ENCODE measurements around the gene SLC6A12.
"Not testable (repeated sequence)": the region's sequence is repeated elsewhere in the genome, so short reads cannot be mapped to it uniquely, and the experiment has no call there.

Gene SLC6A12

DNA sequence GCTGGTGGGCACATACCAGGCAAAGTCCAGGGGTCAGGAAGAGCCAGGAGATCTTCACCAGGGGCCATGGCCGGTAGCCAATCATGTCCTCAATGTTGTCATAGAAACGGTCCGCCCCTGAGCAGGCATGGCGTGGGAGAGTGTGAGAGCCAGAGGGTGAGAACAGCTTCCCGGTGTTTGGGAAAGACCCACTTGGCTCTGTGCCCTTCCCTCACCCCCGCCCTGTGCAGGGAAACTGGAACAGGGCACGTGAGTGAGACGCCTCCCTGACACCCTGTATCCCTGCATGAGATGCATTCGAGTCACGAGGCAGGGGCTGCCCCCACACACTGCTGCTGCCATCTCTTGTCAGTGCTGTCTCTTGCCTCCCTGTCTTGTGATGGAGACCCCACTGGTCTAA, 20.7 kb downstream of the SLC6A12 start:
- DNase-seq (ENCODE audit: insufficient read length) (no peak), FAIRE-seq (no peak)
- TF ChIP-seq POLR2A (IDR thresholded peaks at IDR 0.05; ENCODE audit: low read depth, low read length): no peak
- no peak for TF ChIP-seq POLR2AphosphoS5 (IDR thresholded peaks at IDR 0.05; ENCODE audit: low read depth, low read length)
- no peak for TF ChIP-seq TAF1 (IDR thresholded peaks at IDR 0.05; ENCODE audit: borderline replicate concordance, low read depth, low read length)

GRCh38 chr12:191541-191940, 22.4 kb downstream of the SLC6A12 start:
- FAIRE-seq (no peak), DNase-seq (ENCODE audit: insufficient read length) (no peak)
- no peak for TF ChIP-seq TAF1 (IDR thresholded peaks at IDR 0.05; ENCODE audit: borderline replicate concordance, low read depth, low read length)
- no peak for TF ChIP-seq POLR2AphosphoS5 (IDR thresholded peaks at IDR 0.05; ENCODE audit: low read depth, low read length)
- no peak for TF ChIP-seq POLR2A (IDR thresholded peaks at IDR 0.05; ENCODE audit: low read depth, low read length)

DNA sequence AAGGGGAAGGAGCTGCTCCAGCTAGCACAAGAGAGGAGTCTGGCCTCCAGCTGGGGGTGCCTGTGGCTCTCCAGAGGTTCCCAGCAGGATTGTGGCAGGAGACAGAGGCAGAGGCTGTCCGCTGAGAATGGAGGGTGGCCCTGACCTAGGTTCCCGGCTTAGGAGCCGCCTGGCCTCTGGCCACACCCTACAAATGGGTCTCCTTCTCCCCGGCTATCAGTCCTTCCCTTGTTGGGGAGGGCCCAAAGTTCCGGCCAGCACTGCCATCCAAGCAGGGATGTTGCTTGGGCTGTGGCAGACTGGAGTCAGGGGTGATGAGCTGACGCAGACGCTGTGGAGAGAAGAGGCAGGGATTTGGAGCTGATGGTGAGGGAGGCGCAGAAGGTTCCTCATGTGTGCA, 23.1 kb downstream of the SLC6A12 start:
- DNase-seq (ENCODE audit: insufficient read length) (no peak), FAIRE-seq (no peak)
- TF ChIP-seq POLR2A (IDR thresholded peaks at IDR 0.05; ENCODE audit: low read depth, low read length): no peak
- no peak for TF ChIP-seq TAF1 (IDR thresholded peaks at IDR 0.05; ENCODE audit: borderline replicate concordance, low read depth, low read length)
- TF ChIP-seq POLR2AphosphoS5 (IDR thresholded peaks at IDR 0.05; ENCODE audit: low read depth, low read length): no peak

GRCh38 chr12:189622-189962, 24.4 kb downstream of the SLC6A12 start:
- FAIRE-seq: no peak
- no peak for DNase-seq (ENCODE audit: insufficient read length)
- TF ChIP-seq TAF1 (IDR thresholded peaks at IDR 0.05; ENCODE audit: borderline replicate concordance, low read depth, low read length) (no peak), POLR2AphosphoS5 (IDR thresholded peaks at IDR 0.05; ENCODE audit: low read depth, low read length) (no peak), POLR2A (IDR thresholded peaks at IDR 0.05; ENCODE audit: low read depth, low read length) (no peak)

DNA sequence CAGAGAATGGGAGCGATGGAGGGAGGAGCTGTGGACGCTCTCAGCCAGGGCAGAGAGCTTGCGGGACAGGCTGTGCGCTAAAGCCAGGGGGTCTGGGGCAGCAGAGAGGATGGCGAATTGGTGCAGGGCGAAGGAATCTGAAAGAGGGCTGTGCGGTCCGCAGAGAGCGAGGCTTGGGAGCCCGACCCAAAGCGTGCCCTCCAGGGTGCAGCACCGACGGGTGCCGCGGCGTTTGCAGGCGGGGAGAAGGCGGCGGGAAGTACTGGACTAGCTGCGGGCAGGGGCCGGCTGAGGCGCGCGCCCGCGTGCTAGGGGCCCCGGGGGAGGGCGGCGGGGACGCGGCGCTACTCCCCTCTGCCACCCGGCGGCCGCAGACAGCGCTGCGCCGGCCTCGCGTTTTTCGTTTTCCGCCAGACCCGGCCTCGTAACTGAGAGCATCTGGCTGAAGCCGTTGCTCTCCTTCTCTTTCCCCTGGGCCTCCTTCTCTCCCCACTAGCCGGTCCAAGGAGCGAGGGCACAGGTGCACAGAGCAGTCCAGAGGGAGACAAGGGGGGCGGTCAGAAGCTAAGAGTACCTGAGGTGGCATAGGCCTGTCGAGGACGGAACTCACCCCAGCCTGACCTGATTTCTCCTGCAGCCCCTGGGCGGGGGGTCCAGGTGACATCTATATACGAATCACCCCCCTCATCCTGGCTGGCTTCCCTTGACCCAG, 24.9 kb downstream of the SLC6A12 start:
- TF ChIP-seq TAF1 (IDR thresholded peaks at IDR 0.05; ENCODE audit: borderline replicate concordance, low read depth, low read length): no peak
- no peak for TF ChIP-seq POLR2AphosphoS5 (IDR thresholded peaks at IDR 0.05; ENCODE audit: low read depth, low read length)
- TF ChIP-seq POLR2A (IDR thresholded peaks at IDR 0.05; ENCODE audit: low read depth, low read length): no peak
- FAIRE-seq (no peak), DNase-seq (ENCODE audit: insufficient read length) (peak; percentile 48)

GRCh38 chr12:187986-188909, 25.7 kb downstream of the SLC6A12 start:
- not testable (repeated sequence) for DNase-seq (ENCODE audit: insufficient read length); FAIRE-seq

DNA sequence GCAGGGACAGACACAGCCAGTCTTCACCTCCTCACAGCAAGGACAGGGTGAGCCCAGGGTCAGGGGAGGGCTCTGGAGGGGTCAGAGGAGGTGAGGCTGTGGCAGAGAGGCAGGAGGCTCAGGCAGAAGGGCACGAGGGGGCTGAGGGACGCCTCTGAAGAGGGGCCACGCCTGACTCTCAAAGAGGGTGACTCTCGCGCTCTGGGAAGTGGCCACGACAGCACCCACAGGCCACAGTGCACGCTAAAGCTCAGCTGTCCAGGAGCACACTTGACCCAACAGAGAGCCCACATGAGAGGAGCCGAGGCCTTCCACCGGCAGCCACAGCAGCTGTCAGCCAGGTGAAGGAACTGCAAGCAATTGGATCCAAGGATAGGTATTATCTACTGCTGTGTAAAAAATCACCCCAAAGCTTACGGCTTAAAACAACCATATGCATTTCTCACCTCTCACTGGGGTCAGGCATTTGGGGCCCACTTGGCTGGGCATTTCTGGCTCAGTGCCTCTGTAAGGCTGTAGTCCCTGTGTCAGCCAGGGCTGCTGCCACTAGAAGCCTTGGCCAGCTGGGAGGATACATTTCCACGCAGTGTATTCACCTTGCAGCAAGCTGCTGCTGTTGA, 27.8 kb downstream of the SLC6A12 start:
- TF ChIP-seq POLR2A (IDR thresholded peaks at IDR 0.05; ENCODE audit: low read depth, low read length): no peak
- no peak for TF ChIP-seq TAF1 (IDR thresholded peaks at IDR 0.05; ENCODE audit: borderline replicate concordance, low read depth, low read length)
- no peak for TF ChIP-seq POLR2AphosphoS5 (IDR thresholded peaks at IDR 0.05; ENCODE audit: low read depth, low read length)
- FAIRE-seq: no peak
- DNase-seq (ENCODE audit: insufficient read length): no peak

GRCh38 chr12:185576-185955, 28.4 kb downstream of the SLC6A12 start:
- TF ChIP-seq TAF1 (IDR thresholded peaks at IDR 0.05; ENCODE audit: borderline replicate concordance, low read depth, low read length) (no peak), POLR2A (IDR thresholded peaks at IDR 0.05; ENCODE audit: low read depth, low read length) (no peak)
- no peak for DNase-seq (ENCODE audit: insufficient read length)
- no peak for FAIRE-seq

- FAIRE-seq (no peak), DNase-seq (ENCODE audit: insufficient read length) (no peak)
- TF ChIP-seq POLR2A (IDR thresholded peaks at IDR 0.05; ENCODE audit: low read depth, low read length) (no peak), POLR2AphosphoS5 (IDR thresholded peaks at IDR 0.05; ENCODE audit: low read depth, low read length) (no peak), TAF1 (IDR thresholded peaks at IDR 0.05; ENCODE audit: borderline replicate concordance, low read depth, low read length) (no peak)
These were observed 29.0 kb downstream of the SLC6A12 start for GRCh38 chr12:184811-185575.

DNA sequence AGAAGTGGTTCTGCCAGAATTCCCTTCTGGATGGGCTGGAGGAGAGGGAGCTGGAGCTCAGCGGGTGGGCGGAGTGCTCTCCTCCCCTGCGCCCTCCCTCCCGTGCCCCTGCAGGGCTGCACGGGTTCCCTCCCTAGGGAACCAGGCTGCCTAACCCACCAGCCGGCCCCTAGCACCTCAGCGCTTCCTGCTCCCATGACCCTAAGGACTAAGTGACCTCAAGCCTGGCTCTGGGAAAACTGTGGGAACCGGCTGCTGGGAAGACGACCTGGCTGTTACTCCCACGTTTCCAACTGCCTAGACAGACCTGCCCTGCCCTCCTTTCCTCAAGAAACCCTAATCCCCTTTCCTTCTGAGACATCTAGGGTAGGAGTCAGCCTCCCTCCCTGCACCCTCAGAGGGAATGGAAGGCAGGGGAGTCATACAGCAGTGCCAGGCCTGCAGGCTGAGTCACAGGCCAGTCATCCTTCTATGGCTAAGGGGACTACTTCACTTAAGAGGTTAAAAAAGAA, 31.5 kb downstream of the SLC6A12 start:
- TF ChIP-seq POLR2AphosphoS5 (IDR thresholded peaks at IDR 0.05; ENCODE audit: low read depth, low read length): no peak
- no peak for TF ChIP-seq POLR2A (IDR thresholded peaks at IDR 0.05; ENCODE audit: low read depth, low read length)
- TF ChIP-seq TAF1 (IDR thresholded peaks at IDR 0.05; ENCODE audit: borderline replicate concordance, low read depth, low read length): no peak
- FAIRE-seq (no peak), DNase-seq (ENCODE audit: insufficient read length) (no peak)

DNA sequence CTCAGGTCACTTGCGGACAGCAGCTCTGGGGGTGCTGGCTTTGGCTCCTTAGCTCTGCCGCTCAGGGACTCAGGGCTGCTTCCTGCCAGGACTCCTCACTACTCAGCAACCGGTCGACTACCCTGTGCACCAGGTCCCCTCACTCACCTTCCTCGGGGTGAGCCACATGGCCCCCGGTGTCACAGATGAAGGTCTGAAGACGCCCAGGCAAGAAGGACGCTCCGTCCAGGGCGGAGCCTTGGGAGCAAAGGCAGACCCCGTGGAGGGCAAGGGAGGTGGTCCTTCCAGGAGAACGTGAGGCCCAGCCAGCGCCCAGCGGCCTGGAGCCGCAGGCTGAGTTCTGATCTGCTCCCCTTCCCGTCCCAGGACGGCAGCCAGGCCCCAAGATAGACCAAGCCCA, 32.0 kb downstream of the SLC6A12 start:
- FAIRE-seq: no peak
- no peak for DNase-seq (ENCODE audit: insufficient read length)
- TF ChIP-seq POLR2AphosphoS5 (IDR thresholded peaks at IDR 0.05; ENCODE audit: low read depth, low read length) (no peak), TAF1 (IDR thresholded peaks at IDR 0.05; ENCODE audit: borderline replicate concordance, low read depth, low read length) (no peak), POLR2A (IDR thresholded peaks at IDR 0.05; ENCODE audit: low read depth, low read length) (no peak)

Data from GM12892 (cell line).